Measurements from ENCODE around the gene RAB13.

RAB13 gene

GRCh38 chr1:153977250-153978240 lies 8.6 kb downstream of the RAB13 start, which contains the start of gene JTB:
Gene JTB (minus strand): TSS chr1:153977674. CDS start chr1:153977252, 422 bp downstream.
- peak; percentile 86 to 93 (median 90) for DNase-seq

GRCh38 chr1:153976819-153977249 lies 9.3 kb downstream of the RAB13 start:
- no peak for DNase-seq

- DNase-seq, result no peak
These were observed 12.6 kb downstream of the RAB13 start for GRCh38 chr1:153973525-153973924.

- no peak for DNase-seq
These were observed 13.1 kb downstream of the RAB13 start for GRCh38 chr1:153973071-153973470.

- no peak for DNase-seq
These were observed 15.8 kb downstream of the RAB13 start for GRCh38 chr1:153970346-153970745.

GRCh38 chr1:153968972-153969371 lies 17.2 kb downstream of the RAB13 start:
- DNase-seq, result no peak

- DNase-seq, result no peak
These were observed 17.7 kb downstream of the RAB13 start for GRCh38 chr1:153968408-153968807.

GRCh38 chr1:153968000-153968363 lies 18.2 kb downstream of the RAB13 start:
- DNase-seq, result no peak

GRCh38 chr1:153967107-153967999 lies 18.8 kb downstream of the RAB13 start, which contains the start of gene CREB3L4:
Gene CREB3L4 (plus strand): TSS chr1:153967902. CDS start chr1:153968526, 624 bp downstream.
- peak; percentile 92 to 97 (median 96) for DNase-seq

GRCh38 chr1:153963850-153964331 lies 22.2 kb downstream of the RAB13 start:
- DNase-seq, result peak in 1 of 4 experiments; percentile 51

- DNase-seq, result peak; percentile 96 to 99 (median 98)
These were observed 22.9 kb downstream of the RAB13 start, which contains the start of gene SLC39A1 for GRCh38 chr1:153963030-153963849. Gene SLC39A1 (minus strand): TSS chr1:153963537. CDS start chr1:153962715, 822 bp downstream.

- peak; percentile 71 to 86 (median 85) for DNase-seq
These were observed 23.8 kb downstream of the RAB13 start for GRCh38 chr1:153962088-153963029.

- peak in 1 of 4 experiments; percentile 40 for DNase-seq
These were observed 24.7 kb downstream of the RAB13 start for GRCh38 chr1:153961421-153961820.

GRCh38 chr1:153960206-153960605 lies 25.9 kb downstream of the RAB13 start:
- no peak for DNase-seq

GRCh38 chr1:153959454-153959853 lies 26.7 kb downstream of the RAB13 start:
- no peak for DNase-seq

GRCh38 chr1:153958961-153959260 lies 27.2 kb downstream of the RAB13 start:
- no peak for DNase-seq

GRCh38 chr1:153958111-153958960 lies 27.8 kb downstream of the RAB13 start, which contains the start of gene CRTC2:
Gene CRTC2 (minus strand): TSS chr1:153958612. CDS start chr1:153958497, 115 bp downstream.
- DNase-seq, result peak; percentile 97 to 99 (median 98)

GRCh38 chr1:153957744-153958110 lies 28.4 kb downstream of the RAB13 start:
- DNase-seq, result peak in 2 of 4 experiments; percentile 29 to 34

GRCh38 chr1:153956997-153957715 lies 29.0 kb downstream of the RAB13 start:
- DNase-seq, result no peak
